ENCODE data around the gene TMA7B. TPM values are rescaled to one million over a fixed set of nuclear protein-coding genes. Genes with fewer than 3 reads are reported as not detected.

TMA7B gene
- total and polyA plus RNA-seq, 8 donors, result 0.13 to 0.17 TPM; not detected in 6

GRCh38 chr22:39932918-39933649 is 27.1 kb upstream of the TMA7B start:
- peak in 4 of 6 donors; percentile 24 to 74 (median 48) for DNase-seq
- FAIRE-seq, result no peak
- Histone ChIP-seq H3K36me3 (no peaks in the 10 kb centered on the region), H3K4me1 (no peaks in the 10 kb centered on the region), H3K27ac (no peak overlapping the region), H3K27me3 (no peaks in the 10 kb centered on the region), H3K9me3 (no peaks in the 10 kb centered on the region), H3K4me3 (no peak overlapping the region)
- intact Hi-C loops (cut with DNase I), result loop anchor here in 1 of 3 donors (10.0 kb wide), 1 partner anchor 92 kb away; no protein-coding TSS in a partner anchor
- ATAC-seq, result peak in 3 of 4 donors; percentile 66 to 79 (median 76)
- 71 to 80% methylated on average over 7 of the region's 7 CpGs for WGBS, 2 donors
- peak; percentile 47 to 65 (median 54) for TF ChIP-seq CTCF (IDR thresholded peaks at IDR 0.05)

GRCh38 chr22:39933741-39934140 is 26.5 kb upstream of the TMA7B start:
- 79 to 87% methylated on average over 8 of the region's 8 CpGs for WGBS, 2 donors
- no peak for TF ChIP-seq CTCF (IDR thresholded peaks at IDR 0.05)
- no peaks in the 10 kb centered on the region for H3K9me3 ChIP-seq
- no peak overlapping the region for H3K4me3 ChIP-seq
- no peaks in the 10 kb centered on the region for H3K36me3 ChIP-seq
- H3K27me3 ChIP-seq, result no peaks in the 10 kb centered on the region
- H3K4me1 ChIP-seq, result no peaks in the 10 kb centered on the region
- H3K27ac ChIP-seq, result no peak overlapping the region
- no peak for FAIRE-seq
- no peak for ATAC-seq
- intact Hi-C loops (cut with DNase I), result loop anchor here in 1 of 3 donors (10.0 kb wide), 1 partner anchor 91 kb away; no protein-coding TSS in a partner anchor
- DNase-seq, result no peak

GRCh38 chr22:39935116-39935515 is 25.1 kb upstream of the TMA7B start:
- no peak overlapping the region for H3K27ac ChIP-seq
- H3K27me3 ChIP-seq, result no peaks in the 10 kb centered on the region
- WGBS, 2 donors, result 53 to 59% methylated on average over 4 of the region's 4 CpGs

GRCh38 chr22:39935612-39936011 is 24.6 kb upstream of the TMA7B start:
- Histone ChIP-seq H3K4me1 (no peaks in the 10 kb centered on the region), H3K4me3 (no peak overlapping the region), H3K27me3 (no peaks in the 10 kb centered on the region), H3K36me3 (no peaks in the 10 kb centered on the region), H3K27ac (no peak overlapping the region), H3K9me3 (no peaks in the 10 kb centered on the region)
- ATAC-seq (peak in 1 of 4 donors; percentile 22), FAIRE-seq (no peak), DNase-seq (no peak)
- intact Hi-C loops (cut with DNase I), result loop anchor here in 1 of 3 donors (10.0 kb wide), 1 partner anchor 89 kb away; no protein-coding TSS in a partner anchor
- WGBS, 2 donors, result 58 to 60% methylated on average over 6 of the region's 6 CpGs
- TF ChIP-seq CTCF (IDR thresholded peaks at IDR 0.05), result no peak

More at GRCh38 chr22:39935116-39935515, 25.1 kb upstream of the TMA7B start:
- H3K9me3 ChIP-seq, result no peaks in the 10 kb centered on the region
- ATAC-seq, result no peak
- no peak for FAIRE-seq
- TF ChIP-seq CTCF (IDR thresholded peaks at IDR 0.05), result no peak
- no peaks in the 10 kb centered on the region for H3K4me1 ChIP-seq
- H3K36me3 ChIP-seq, result no peaks in the 10 kb centered on the region
- no peak overlapping the region for H3K4me3 ChIP-seq
- no peak for DNase-seq
- intact Hi-C loops (cut with DNase I), result loop anchor here in 1 of 3 donors (10.0 kb wide), 1 partner anchor 90 kb away; no protein-coding TSS in a partner anchor
